ENCODE results near the gene HPGD. TPM values are rescaled to one million over a fixed set of nuclear protein-coding genes. Genes with fewer than 3 reads are reported as not detected.

The HPGD gene
- total RNA-seq, 1 experiment from 2014 or later = 1.7 TPM

GRCh38 chr4:174450786-174451125 lies 71.5 kb downstream of the HPGD start:
- POLR2A ChIA-PET (ENCODE audit: low non-redundant PET) = no interaction called here

GRCh38 chr4:174449944-174450785 lies 72.1 kb downstream of the HPGD start:
- ChIA-PET POLR2A (ENCODE audit: low non-redundant PET) (no interaction called here), CTCF (no interaction called here)
- H3K4me3 ChIP-seq (ENCODE audit: low read depth, low read length, poor library complexity, severe bottlenecking) = no peak overlapping the region
- BruUV-seq (replicated peaks) = no TSS peak
- intact Hi-C loops (cut with micrococcal nuclease; ENCODE audit: unreplicated experiment) = no loop called here
- H3K27ac ChIP-seq (ENCODE audit: low read depth, low read length, poor library complexity, severe bottlenecking) = no peak overlapping the region
- DNase-seq (ENCODE audit: low spot score) = no peak
- H3K9me3 ChIP-seq (ENCODE audit: low read depth, low read length, poor library complexity, severe bottlenecking) = no peaks in the 10 kb centered on the region
- TF ChIP-seq EZH2 (IDR thresholded peaks at IDR 0.05; ENCODE audit: borderline replicate concordance, low read depth, low read length, poor library complexity, severe bottlenecking) (no peak), CTCF (conservative IDR thresholded peaks at IDR 0.05; ENCODE audit: low read depth, low read length) (no peak)
- H3K36me3 ChIP-seq (ENCODE audit: insufficient read depth, low read length, poor library complexity, severe bottlenecking) = no peaks in the 10 kb centered on the region
- no peaks in the 10 kb centered on the region for H3K27me3 ChIP-seq (replicated peaks; ENCODE audit: insufficient read depth, low read depth, low read length, poor library complexity)
- H3K4me1 ChIP-seq (ENCODE audit: insufficient read depth, low read length, poor library complexity, severe bottlenecking) = no peaks in the 10 kb centered on the region

More at GRCh38 chr4:174450786-174451125, 71.5 kb downstream of the HPGD start:
- DNase-seq (ENCODE audit: low spot score) = no peak
- CTCF ChIA-PET = no interaction called here
- no TSS peak for BruUV-seq (replicated peaks)
- TF ChIP-seq EZH2 (IDR thresholded peaks at IDR 0.05; ENCODE audit: borderline replicate concordance, low read depth, low read length, poor library complexity, severe bottlenecking) (no peak), CTCF (conservative IDR thresholded peaks at IDR 0.05; ENCODE audit: low read depth, low read length) (no peak)
- intact Hi-C loops (cut with micrococcal nuclease; ENCODE audit: unreplicated experiment) = no loop called here
- Histone ChIP-seq H3K9me3 (ENCODE audit: low read depth, low read length, poor library complexity, severe bottlenecking) (no peaks in the 10 kb centered on the region), H3K4me3 (ENCODE audit: low read depth, low read length, poor library complexity, severe bottlenecking) (no peak overlapping the region), H3K27me3 (replicated peaks; ENCODE audit: insufficient read depth, low read depth, low read length, poor library complexity) (no peaks in the 10 kb centered on the region), H3K36me3 (ENCODE audit: insufficient read depth, low read length, poor library complexity, severe bottlenecking) (no peaks in the 10 kb centered on the region), H3K4me1 (ENCODE audit: insufficient read depth, low read length, poor library complexity, severe bottlenecking) (no peaks in the 10 kb centered on the region), H3K27ac (ENCODE audit: low read depth, low read length, poor library complexity, severe bottlenecking) (no peak overlapping the region)

- BruUV-seq (replicated peaks) = no TSS peak
Observed at GRCh38 chr4:174449152-174449551, 73.1 kb downstream of the HPGD start.

More at GRCh38 chr4:174449152-174449551, 73.1 kb downstream of the HPGD start:
- no peaks in the 10 kb centered on the region for H3K9me3 ChIP-seq (ENCODE audit: low read depth, low read length, poor library complexity, severe bottlenecking)
- POLR2A ChIA-PET (ENCODE audit: low non-redundant PET) = no interaction called here
- CTCF ChIA-PET = no interaction called here
- no peaks in the 10 kb centered on the region for H3K36me3 ChIP-seq (ENCODE audit: insufficient read depth, low read length, poor library complexity, severe bottlenecking)
- H3K27me3 ChIP-seq (replicated peaks; ENCODE audit: insufficient read depth, low read depth, low read length, poor library complexity) = no peaks in the 10 kb centered on the region
- no peak overlapping the region for H3K27ac ChIP-seq (ENCODE audit: low read depth, low read length, poor library complexity, severe bottlenecking)
- no peak for DNase-seq (ENCODE audit: low spot score)
- H3K4me1 ChIP-seq (ENCODE audit: insufficient read depth, low read length, poor library complexity, severe bottlenecking) = no peaks in the 10 kb centered on the region
- H3K4me3 ChIP-seq (ENCODE audit: low read depth, low read length, poor library complexity, severe bottlenecking) = no peak overlapping the region
- TF ChIP-seq CTCF (conservative IDR thresholded peaks at IDR 0.05; ENCODE audit: low read depth, low read length) (no peak), EZH2 (IDR thresholded peaks at IDR 0.05; ENCODE audit: borderline replicate concordance, low read depth, low read length, poor library complexity, severe bottlenecking) (no peak)
- intact Hi-C loops (cut with micrococcal nuclease; ENCODE audit: unreplicated experiment) = no loop called here
